IgD-negative memory B cell (primary cell): Measurements from ENCODE around the gene SURF4. TPM values are rescaled to one million over a fixed set of nuclear protein-coding genes. Genes with fewer than 3 reads are reported as not detected.

Experiments used
- H3K27ac Mint-ChIP-seq, 3 donors: one replicate each; pipeline ENCODE4 v1.8.0; 2020 to 2022; ENCODE audit warnings: mild to moderate bottlenecking in 3 of 3, mixed read lengths in 3 of 3, moderate library complexity in 1 of 3
- H3K27me3 Mint-ChIP-seq: one replicate; pipeline ENCODE4 v1.8.0; 2021; ENCODE audit warnings: mixed read lengths
- H3K36me3 Mint-ChIP-seq: one replicate; pipeline ENCODE4 v1.8.0; 2020; ENCODE audit warnings: mild to moderate bottlenecking, mixed read lengths
- H3K4me1 Mint-ChIP-seq, 3 donors: one replicate each; pipeline ENCODE4 v1.8.0; 2020 to 2022; ENCODE audit warnings: mixed read lengths in 3 of 3, mild to moderate bottlenecking in 1 of 3
- H3K4me3 Mint-ChIP-seq, 4 donors: one replicate each; pipeline ENCODE4 v1.8.0; 2020 to 2022; ENCODE audit warnings: mild to moderate bottlenecking in 4 of 4, mixed read lengths in 4 of 4, moderate library complexity in 3 of 4
- H3K9me3 Mint-ChIP-seq, 3 donors: one replicate each; pipeline ENCODE4 v1.8.0; 2020 to 2021; ENCODE audit warnings: mixed read lengths in 3 of 3, mild to moderate bottlenecking in 1 of 3
- polyA plus RNA-seq: library from polyadenylated mRNA; unstranded; fragments of 300-500 nt; fragmentation: Illumina TruSeq; gene quantifications from one replicate; pipeline ENCODE4 v1.2.3, GENCODE V29; 2021

SURF4 gene
- polyA plus RNA-seq, 1 donor from 2014 or later = 72.6 TPM

GRCh38 chr9:133372144-133372543 is 3.7 kb downstream of the SURF4 start:
- peak overlapping the region in 3 of 4 donors; percentile 10 to 49 (median 41) for H3K4me3 Mint-ChIP-seq
- peaks cover 39 to 51% (median 46%) of the 10 kb centered on the region in 3 donors for H3K4me1 Mint-ChIP-seq
- no peaks in the 10 kb centered on the region for H3K9me3 Mint-ChIP-seq
- no peaks in the 10 kb centered on the region for H3K27me3 Mint-ChIP-seq
- peak overlapping the region in 1 of 3 donors; percentile 79 for H3K27ac Mint-ChIP-seq
- no peaks in the 10 kb centered on the region for H3K36me3 Mint-ChIP-seq

GRCh38 chr9:133371261-133371711 is 4.6 kb downstream of the SURF4 start:
- Mint-ChIP-seq H3K36me3 (no peaks in the 10 kb centered on the region), H3K4me1 (peaks cover 39 to 51% (median 46%) of the 10 kb centered on the region in 3 donors), H3K9me3 (no peaks in the 10 kb centered on the region), H3K27ac (peak overlapping the region; percentile 53 to 96 (median 91)), H3K4me3 (peak overlapping the region; percentile 22 to 88 (median 62)), H3K27me3 (no peaks in the 10 kb centered on the region)

- peaks cover 44 to 51% (median 46%) of the 10 kb centered on the region in 3 donors for H3K4me1 Mint-ChIP-seq
- peak overlapping the region; percentile 53 to 96 (median 91) for H3K27ac Mint-ChIP-seq
- H3K4me3 Mint-ChIP-seq = peak overlapping the region in 3 of 4 donors; percentile 22 to 88 (median 41)
- no peaks in the 10 kb centered on the region for H3K9me3 Mint-ChIP-seq
- no peaks in the 10 kb centered on the region for H3K36me3 Mint-ChIP-seq
- H3K27me3 Mint-ChIP-seq = no peaks in the 10 kb centered on the region
Measured at GRCh38 chr9:133370685-133371084, 5.2 kb downstream of the SURF4 start.

- Mint-ChIP-seq H3K4me3 (peak overlapping the region in 2 of 4 donors; percentile 32 to 45), H3K9me3 (no peaks in the 10 kb centered on the region), H3K36me3 (no peaks in the 10 kb centered on the region)
Measured at GRCh38 chr9:133369933-133370332, 5.9 kb downstream of the SURF4 start.

GRCh38 chr9:133369422-133369821 is 6.4 kb downstream of the SURF4 start:
- Mint-ChIP-seq H3K9me3 (no peaks in the 10 kb centered on the region), H3K4me1 (peaks cover 37 to 44% (median 39%) of the 10 kb centered on the region in 3 donors), H3K4me3 (peak overlapping the region in 1 of 4 donors; percentile 32), H3K27me3 (no peaks in the 10 kb centered on the region), H3K36me3 (no peaks in the 10 kb centered on the region), H3K27ac (no peak overlapping the region)

More at GRCh38 chr9:133369933-133370332, 5.9 kb downstream of the SURF4 start:
- Mint-ChIP-seq H3K27me3 (no peaks in the 10 kb centered on the region), H3K4me1 (peaks cover 42 to 49% (median 44%) of the 10 kb centered on the region in 3 donors), H3K27ac (peak overlapping the region in 1 of 3 donors; percentile 73)

GRCh38 chr9:133368249-133368881 is 7.5 kb downstream of the SURF4 start:
- no peaks in the 10 kb centered on the region for H3K27me3 Mint-ChIP-seq
- peak overlapping the region in 1 of 4 donors; percentile 39 for H3K4me3 Mint-ChIP-seq
- H3K9me3 Mint-ChIP-seq = no peaks in the 10 kb centered on the region
- H3K27ac Mint-ChIP-seq = no peak overlapping the region
- no peaks in the 10 kb centered on the region for H3K36me3 Mint-ChIP-seq
- peaks cover 34 to 41% (median 36%) of the 10 kb centered on the region in 3 donors for H3K4me1 Mint-ChIP-seq

GRCh38 chr9:133367778-133368177 is 8.1 kb downstream of the SURF4 start:
- Mint-ChIP-seq H3K4me1 (peaks cover 32 to 39% (median 34%) of the 10 kb centered on the region in 3 donors), H3K27ac (no peak overlapping the region), H3K9me3 (no peaks in the 10 kb centered on the region), H3K4me3 (peak overlapping the region in 1 of 4 donors; percentile 39), H3K36me3 (no peaks in the 10 kb centered on the region), H3K27me3 (no peaks in the 10 kb centered on the region)

- Mint-ChIP-seq H3K4me1 (peaks cover 28 to 34% (median 30%) of the 10 kb centered on the region in 3 donors), H3K27me3 (no peaks in the 10 kb centered on the region), H3K9me3 (no peaks in the 10 kb centered on the region), H3K36me3 (no peaks in the 10 kb centered on the region), H3K4me3 (no peak overlapping the region), H3K27ac (peak overlapping the region in 1 of 3 donors; percentile 39)
Measured at GRCh38 chr9:133367221-133367620, 8.6 kb downstream of the SURF4 start.

- Mint-ChIP-seq H3K27ac (no peak overlapping the region), H3K27me3 (no peaks in the 10 kb centered on the region), H3K9me3 (no peaks in the 10 kb centered on the region), H3K36me3 (peaks cover 1% of the 10 kb centered on the region), H3K4me1 (peaks cover 23 to 27% (median 24%) of the 10 kb centered on the region in 3 donors), H3K4me3 (no peak overlapping the region)
Measured at GRCh38 chr9:133366435-133366834, 9.4 kb downstream of the SURF4 start.

GRCh38 chr9:133362359-133363044 is 13.4 kb downstream of the SURF4 start:
- Mint-ChIP-seq H3K9me3 (no peaks in the 10 kb centered on the region), H3K4me3 (peak overlapping the region in 2 of 4 donors; percentile 12 to 74), H3K36me3 (peaks cover 1% of the 10 kb centered on the region), H3K27me3 (no peaks in the 10 kb centered on the region), H3K4me1 (peaks cover 5 to 11% (median 8%) of the 10 kb centered on the region in 3 donors), H3K27ac (peak overlapping the region in 1 of 3 donors; percentile 82)

- Mint-ChIP-seq H3K27me3 (no peaks in the 10 kb centered on the region), H3K36me3 (peaks cover 1% of the 10 kb centered on the region), H3K27ac (peak overlapping the region in 2 of 3 donors; percentile 28 to 82), H3K4me1 (peaks cover 5 to 11% (median 11%) of the 10 kb centered on the region in 3 donors), H3K4me3 (peak overlapping the region in 1 of 4 donors; percentile 74), H3K9me3 (no peaks in the 10 kb centered on the region)
Measured at GRCh38 chr9:133361507-133362092, 14.3 kb downstream of the SURF4 start.

GRCh38 chr9:133360400-133361393 is 15.2 kb downstream of the SURF4 start:
- Mint-ChIP-seq H3K27me3 (no peaks in the 10 kb centered on the region), H3K9me3 (no peaks in the 10 kb centered on the region), H3K36me3 (peaks cover 1% of the 10 kb centered on the region), H3K27ac (peak overlapping the region in 2 of 3 donors; percentile 28 to 77), H3K4me1 (peaks cover under 1 to 11% (median 11%) of the 10 kb centered on the region in 3 donors), H3K4me3 (peak overlapping the region in 2 of 4 donors; percentile 38 to 74)

- H3K27ac Mint-ChIP-seq = peak overlapping the region in 2 of 3 donors; percentile 53 to 77
- peaks cover 0 to 17% (median 11%) of the 10 kb centered on the region in 3 donors for H3K4me1 Mint-ChIP-seq
- peaks cover 1% of the 10 kb centered on the region for H3K36me3 Mint-ChIP-seq
- H3K27me3 Mint-ChIP-seq = no peaks in the 10 kb centered on the region
- H3K4me3 Mint-ChIP-seq = peak overlapping the region in 2 of 4 donors; percentile 16 to 68
- no peaks in the 10 kb centered on the region for H3K9me3 Mint-ChIP-seq
Measured at GRCh38 chr9:133359399-133360175, 16.3 kb downstream of the SURF4 start.
